Measurements from ENCODE around the gene GRIA1.

The GRIA1 gene

GRCh38 chr5:153470736-153471135 is 19.7 kb upstream of the GRIA1 start:
- H3K9ac ChIP-seq (ENCODE audit: low read depth, low read length, poor library complexity, severe bottlenecking) = no peak overlapping the region
- H3K9me2 ChIP-seq (replicated peaks; ENCODE audit: low read depth, low read length) = no peaks in the 10 kb centered on the region
- no peaks in the 10 kb centered on the region for H4K20me1 ChIP-seq (ENCODE audit: insufficient read depth, low read length, poor library complexity, severe bottlenecking)
- no peaks in the 10 kb centered on the region for H3F3A ChIP-seq (ENCODE audit: low read depth)
- TF ChIP-seq EZH2phosphoT487 (IDR thresholded peaks at IDR 0.05; ENCODE audit: borderline replicate concordance) = no peak
- TF ChIP-seq, protein P1, sequence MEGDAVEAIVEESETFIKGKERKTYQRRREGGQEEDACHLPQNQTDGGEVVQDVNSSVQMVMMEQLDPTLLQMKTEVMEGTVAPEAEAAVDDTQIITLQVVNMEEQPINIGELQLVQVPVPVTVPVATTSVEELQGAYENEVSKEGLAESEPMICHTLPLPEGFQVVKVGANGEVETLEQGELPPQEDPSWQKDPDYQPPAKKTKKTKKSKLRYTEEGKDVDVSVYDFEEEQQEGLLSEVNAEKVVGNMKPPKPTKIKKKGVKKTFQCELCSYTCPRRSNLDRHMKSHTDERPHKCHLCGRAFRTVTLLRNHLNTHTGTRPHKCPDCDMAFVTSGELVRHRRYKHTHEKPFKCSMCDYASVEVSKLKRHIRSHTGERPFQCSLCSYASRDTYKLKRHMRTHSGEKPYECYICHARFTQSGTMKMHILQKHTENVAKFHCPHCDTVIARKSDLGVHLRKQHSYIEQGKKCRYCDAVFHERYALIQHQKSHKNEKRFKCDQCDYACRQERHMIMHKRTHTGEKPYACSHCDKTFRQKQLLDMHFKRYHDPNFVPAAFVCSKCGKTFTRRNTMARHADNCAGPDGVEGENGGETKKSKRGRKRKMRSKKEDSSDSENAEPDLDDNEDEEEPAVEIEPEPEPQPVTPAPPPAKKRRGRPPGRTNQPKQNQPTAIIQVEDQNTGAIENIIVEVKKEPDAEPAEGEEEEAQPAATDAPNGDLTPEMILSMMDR (conservative IDR thresholded peaks at IDR 0.05; ENCODE audit: low read length) = no peak
- H3K4me3 ChIP-seq (ENCODE audit: low read length, poor library complexity, severe bottlenecking) = no peak overlapping the region
- no peaks in the 10 kb centered on the region for H3K79me2 ChIP-seq (ENCODE audit: insufficient read depth, low read length)
- no peaks in the 10 kb centered on the region for H3K9me3 ChIP-seq (ENCODE audit: insufficient read depth, low read depth, low read length)
- H3K27me3 ChIP-seq (ENCODE audit: insufficient read depth, low read length, poor library complexity, severe bottlenecking) = no peaks in the 10 kb centered on the region
- H2AFZ ChIP-seq (ENCODE audit: low read length) = no peak overlapping the region
- H3K36me3 ChIP-seq (ENCODE audit: insufficient read depth, low read length) = no peaks in the 10 kb centered on the region
- H3K4me2 ChIP-seq (ENCODE audit: low read depth, low read length, poor library complexity, severe bottlenecking) = no peak overlapping the region
- H3K4me1 ChIP-seq (ENCODE audit: insufficient read depth, low read length, poor library complexity, severe bottlenecking) = no peaks in the 10 kb centered on the region

DNA sequence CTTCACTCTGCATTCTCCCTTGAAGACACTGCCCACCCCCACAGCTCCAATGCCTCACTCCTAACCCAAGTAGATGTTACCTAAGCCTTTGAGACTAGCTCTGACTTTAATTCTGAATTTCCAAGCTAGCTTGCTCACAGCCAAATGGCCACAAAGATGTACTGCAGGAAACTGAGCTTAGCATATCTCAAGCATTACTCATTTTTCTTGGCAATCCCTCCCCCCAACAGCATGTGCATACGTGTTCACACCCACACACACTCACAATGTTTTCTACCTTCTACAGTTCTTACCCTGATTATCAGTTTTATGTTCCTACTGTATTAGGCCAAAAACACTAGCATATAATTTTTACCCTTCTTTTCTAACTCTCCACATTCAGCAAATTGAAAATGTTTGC is 13.7 kb upstream of the GRIA1 start:
- Histone ChIP-seq H3K36me3 (ENCODE audit: insufficient read depth, low read length) (no peaks in the 10 kb centered on the region), H2AFZ (ENCODE audit: low read length) (no peak overlapping the region), H3K9me2 (replicated peaks; ENCODE audit: low read depth, low read length) (no peaks in the 10 kb centered on the region), H3K9ac (ENCODE audit: low read depth, low read length, poor library complexity, severe bottlenecking) (no peak overlapping the region), H3K4me1 (ENCODE audit: insufficient read depth, low read length, poor library complexity, severe bottlenecking) (no peaks in the 10 kb centered on the region), H4K20me1 (ENCODE audit: insufficient read depth, low read length, poor library complexity, severe bottlenecking) (no peaks in the 10 kb centered on the region), H3K9me3 (ENCODE audit: insufficient read depth, low read depth, low read length) (no peaks in the 10 kb centered on the region), H3K27me3 (ENCODE audit: insufficient read depth, low read length, poor library complexity, severe bottlenecking) (no peaks in the 10 kb centered on the region), H3K4me3 (ENCODE audit: low read length, poor library complexity, severe bottlenecking) (no peak overlapping the region), H3K79me2 (ENCODE audit: insufficient read depth, low read length) (no peaks in the 10 kb centered on the region), H3F3A (ENCODE audit: low read depth) (no peaks in the 10 kb centered on the region), H3K4me2 (ENCODE audit: low read depth, low read length, poor library complexity, severe bottlenecking) (no peak overlapping the region)
- no peak for TF ChIP-seq EZH2phosphoT487 (IDR thresholded peaks at IDR 0.05; ENCODE audit: borderline replicate concordance)
- TF ChIP-seq, protein P1 (conservative IDR thresholded peaks at IDR 0.05; ENCODE audit: low read length) = no peak

DNA sequence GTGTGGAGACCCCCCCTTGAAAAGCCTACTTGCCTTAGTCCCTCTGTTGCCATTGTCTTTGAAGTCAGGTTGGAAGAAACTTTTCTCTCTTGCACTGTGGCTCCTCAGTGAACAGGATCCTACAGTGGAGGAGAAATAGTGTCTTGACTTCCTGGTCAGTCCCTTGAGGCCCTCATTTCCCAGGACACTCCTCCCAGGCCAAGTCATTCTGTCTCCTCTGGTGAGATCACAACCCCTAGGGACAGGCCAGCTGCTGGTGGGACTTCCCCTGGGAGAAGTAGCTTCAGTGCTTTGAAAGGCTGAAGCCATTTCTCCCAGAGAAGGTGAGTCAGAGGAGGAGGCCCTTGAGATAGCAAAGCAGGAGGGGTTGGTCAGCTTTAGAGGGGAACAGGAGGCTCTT is 10.1 kb upstream of the GRIA1 start:
- H3K9me2 ChIP-seq (replicated peaks; ENCODE audit: low read depth, low read length) = no peaks in the 10 kb centered on the region
- TF ChIP-seq, protein P1 (conservative IDR thresholded peaks at IDR 0.05; ENCODE audit: low read length) = no peak
- TF ChIP-seq EZH2phosphoT487 (IDR thresholded peaks at IDR 0.05; ENCODE audit: borderline replicate concordance) = no peak
- no peak overlapping the region for H2AFZ ChIP-seq (ENCODE audit: low read length)
- H3K27me3 ChIP-seq (ENCODE audit: insufficient read depth, low read length, poor library complexity, severe bottlenecking) = no peaks in the 10 kb centered on the region
- no peak overlapping the region for H3K4me2 ChIP-seq (ENCODE audit: low read depth, low read length, poor library complexity, severe bottlenecking)
- no peaks in the 10 kb centered on the region for H3K4me1 ChIP-seq (ENCODE audit: insufficient read depth, low read length, poor library complexity, severe bottlenecking)
- H3K9me3 ChIP-seq (ENCODE audit: insufficient read depth, low read depth, low read length) = no peaks in the 10 kb centered on the region
- no peaks in the 10 kb centered on the region for H4K20me1 ChIP-seq (ENCODE audit: insufficient read depth, low read length, poor library complexity, severe bottlenecking)
- no peak overlapping the region for H3K4me3 ChIP-seq (ENCODE audit: low read length, poor library complexity, severe bottlenecking)
- no peaks in the 10 kb centered on the region for H3K79me2 ChIP-seq (ENCODE audit: insufficient read depth, low read length)
- H3K9ac ChIP-seq (ENCODE audit: low read depth, low read length, poor library complexity, severe bottlenecking) = no peak overlapping the region
- H3K36me3 ChIP-seq (ENCODE audit: insufficient read depth, low read length) = no peaks in the 10 kb centered on the region
- H3F3A ChIP-seq (ENCODE audit: low read depth) = no peaks in the 10 kb centered on the region

Measured in Loucy (cell line).